ENCODE data around the gene ZMAT5.
"Not testable (repeated sequence)": the region's sequence is repeated elsewhere in the genome, so short reads cannot be mapped to it uniquely, and the experiment has no call there.

Gene ZMAT5

GRCh38 chr22:29754658-29755395, 12.0 kb downstream of the ZMAT5 start:
- DNase-seq (ENCODE audit: low read depth in 2 of 2, low spot score in 1 of 2): not testable (repeated sequence)

- no peak for DNase-seq (ENCODE audit: low read depth in 2 of 2, low spot score in 1 of 2)
These were observed 12.8 kb downstream of the ZMAT5 start for GRCh38 chr22:29753808-29754657.

GRCh38 chr22:29751669-29752068, 15.1 kb downstream of the ZMAT5 start:
- DNase-seq (ENCODE audit: low read depth in 2 of 2, low spot score in 1 of 2): no peak

GRCh38 chr22:29750559-29751538, 16.0 kb downstream of the ZMAT5 start:
- DNase-seq (ENCODE audit: low read depth in 2 of 2, low spot score in 1 of 2): no peak

GRCh38 chr22:29750029-29750428, 16.8 kb downstream of the ZMAT5 start:
- DNase-seq (ENCODE audit: low read depth in 2 of 2, low spot score in 1 of 2): no peak

GRCh38 chr22:29748248-29748893, 18.4 kb downstream of the ZMAT5 start:
- no peak for DNase-seq (ENCODE audit: low read depth in 2 of 2, low spot score in 1 of 2)

GRCh38 chr22:29747832-29748231, 19.0 kb downstream of the ZMAT5 start:
- DNase-seq (ENCODE audit: low read depth in 2 of 2, low spot score in 1 of 2): no peak

GRCh38 chr22:29744902-29745301, 21.9 kb downstream of the ZMAT5 start:
- DNase-seq (ENCODE audit: low read depth in 2 of 2, low spot score in 1 of 2): no peak

GRCh38 chr22:29742326-29742725, 24.5 kb downstream of the ZMAT5 start:
- no peak for DNase-seq (ENCODE audit: low read depth in 2 of 2, low spot score in 1 of 2)

- no peak for DNase-seq (ENCODE audit: low read depth in 2 of 2, low spot score in 1 of 2)
These were observed 24.9 kb downstream of the ZMAT5 start for GRCh38 chr22:29741926-29742325.

GRCh38 chr22:29740216-29740615, 26.6 kb downstream of the ZMAT5 start:
- no peak for DNase-seq (ENCODE audit: low read depth in 2 of 2, low spot score in 1 of 2)

- no peak for DNase-seq (ENCODE audit: low read depth in 2 of 2, low spot score in 1 of 2)
These were observed 27.4 kb downstream of the ZMAT5 start for GRCh38 chr22:29739346-29739875.

GRCh38 chr22:29738118-29738815, 28.5 kb downstream of the ZMAT5 start:
- DNase-seq (ENCODE audit: low read depth in 2 of 2, low spot score in 1 of 2): no peak

GRCh38 chr22:29737251-29738117, 29.3 kb downstream of the ZMAT5 start:
- no peak for DNase-seq (ENCODE audit: low read depth in 2 of 2, low spot score in 1 of 2)

- no peak for DNase-seq (ENCODE audit: low read depth in 2 of 2, low spot score in 1 of 2)
These were observed 31.4 kb downstream of the ZMAT5 start for GRCh38 chr22:29735416-29735815.

- no peak for DNase-seq (ENCODE audit: low read depth in 2 of 2, low spot score in 1 of 2)
These were observed 32.0 kb downstream of the ZMAT5 start for GRCh38 chr22:29734838-29735237.

- DNase-seq (ENCODE audit: low read depth in 2 of 2, low spot score in 1 of 2): no peak
These were observed 32.4 kb downstream of the ZMAT5 start for GRCh38 chr22:29734406-29734805.

GRCh38 chr22:29733362-29734201, 33.2 kb downstream of the ZMAT5 start:
- no peak for DNase-seq (ENCODE audit: low read depth in 2 of 2, low spot score in 1 of 2)

Measured in stimulated activated CD8-positive, alpha-beta memory T cell treated with anti-CD3 and anti-CD28 coated beads, Interleukin-4, amount 100 ng/mL, for 4 hours (primary cell).